ENCODE results near the gene MYOM3. TPM values are rescaled to one million over a fixed set of nuclear protein-coding genes. Genes with fewer than 3 reads are reported as not detected.

The MYOM3 gene
- total and polyA plus RNA-seq, 2 of the 13 experiments (the other 11 are each of a cell fraction or from before 2014, with no cell fraction given): 5.8 to 15.3 TPM

GRCh38 chr1:24119859-24120756, 8.2 kb upstream of the MYOM3 start (continued):
- TF ChIP-seq ARHGAP35 (CRISPR knock-in tag; IDR thresholded peaks at IDR 0.05; ENCODE audit: borderline replicate concordance) (peak; percentile 45; the same call in 1 of the 2 replicates), LCORL (IDR thresholded peaks at IDR 0.05) (no peak), LCORL (CRISPR knock-in tag; IDR thresholded peaks at IDR 0.05) (no peak), ZNF101 (CRISPR knock-in tag; IDR thresholded peaks at IDR 0.05; ENCODE audit: borderline replicate concordance, low read depth) (0 out of 2 replicates have a peak, but pooled peaks have one; percentile 47), ZNF274 (CRISPR knock-in tag; IDR thresholded peaks at IDR 0.05) (no peak; the same call in 1 of the 2 replicates), ADNP (CRISPR knock-in tag; IDR thresholded peaks at IDR 0.05) (peak; percentile 86), ZNF720 (CRISPR knock-in tag; IDR thresholded peaks at IDR 0.05) (no peak), ZNF225 (CRISPR knock-in tag; IDR thresholded peaks at IDR 0.05) (no peak; the same call in 1 of the 2 replicates), YEATS4 (CRISPR knock-in tag; IDR thresholded peaks at IDR 0.05; ENCODE audit: borderline replicate concordance) (peak; percentile 18; the same call in 1 of the 2 replicates), IRX3 (CRISPR knock-in tag; IDR thresholded peaks at IDR 0.05; ENCODE audit: borderline replicate concordance, low read depth) (no peak), ZFYVE20 (CRISPR knock-in tag; IDR thresholded peaks at IDR 0.05; ENCODE audit: borderline replicate concordance, low read depth) (no peak), SMAD1 (CRISPR knock-in tag; IDR thresholded peaks at IDR 0.05; ENCODE audit: borderline replicate concordance, low read depth) (no peak), SNAI1 (CRISPR knock-in tag; IDR thresholded peaks at IDR 0.05; ENCODE audit: borderline replicate concordance) (peak; percentile 62; the same call in 1 of the 2 replicates)
- TF ChIP-seq, protein P1, sequence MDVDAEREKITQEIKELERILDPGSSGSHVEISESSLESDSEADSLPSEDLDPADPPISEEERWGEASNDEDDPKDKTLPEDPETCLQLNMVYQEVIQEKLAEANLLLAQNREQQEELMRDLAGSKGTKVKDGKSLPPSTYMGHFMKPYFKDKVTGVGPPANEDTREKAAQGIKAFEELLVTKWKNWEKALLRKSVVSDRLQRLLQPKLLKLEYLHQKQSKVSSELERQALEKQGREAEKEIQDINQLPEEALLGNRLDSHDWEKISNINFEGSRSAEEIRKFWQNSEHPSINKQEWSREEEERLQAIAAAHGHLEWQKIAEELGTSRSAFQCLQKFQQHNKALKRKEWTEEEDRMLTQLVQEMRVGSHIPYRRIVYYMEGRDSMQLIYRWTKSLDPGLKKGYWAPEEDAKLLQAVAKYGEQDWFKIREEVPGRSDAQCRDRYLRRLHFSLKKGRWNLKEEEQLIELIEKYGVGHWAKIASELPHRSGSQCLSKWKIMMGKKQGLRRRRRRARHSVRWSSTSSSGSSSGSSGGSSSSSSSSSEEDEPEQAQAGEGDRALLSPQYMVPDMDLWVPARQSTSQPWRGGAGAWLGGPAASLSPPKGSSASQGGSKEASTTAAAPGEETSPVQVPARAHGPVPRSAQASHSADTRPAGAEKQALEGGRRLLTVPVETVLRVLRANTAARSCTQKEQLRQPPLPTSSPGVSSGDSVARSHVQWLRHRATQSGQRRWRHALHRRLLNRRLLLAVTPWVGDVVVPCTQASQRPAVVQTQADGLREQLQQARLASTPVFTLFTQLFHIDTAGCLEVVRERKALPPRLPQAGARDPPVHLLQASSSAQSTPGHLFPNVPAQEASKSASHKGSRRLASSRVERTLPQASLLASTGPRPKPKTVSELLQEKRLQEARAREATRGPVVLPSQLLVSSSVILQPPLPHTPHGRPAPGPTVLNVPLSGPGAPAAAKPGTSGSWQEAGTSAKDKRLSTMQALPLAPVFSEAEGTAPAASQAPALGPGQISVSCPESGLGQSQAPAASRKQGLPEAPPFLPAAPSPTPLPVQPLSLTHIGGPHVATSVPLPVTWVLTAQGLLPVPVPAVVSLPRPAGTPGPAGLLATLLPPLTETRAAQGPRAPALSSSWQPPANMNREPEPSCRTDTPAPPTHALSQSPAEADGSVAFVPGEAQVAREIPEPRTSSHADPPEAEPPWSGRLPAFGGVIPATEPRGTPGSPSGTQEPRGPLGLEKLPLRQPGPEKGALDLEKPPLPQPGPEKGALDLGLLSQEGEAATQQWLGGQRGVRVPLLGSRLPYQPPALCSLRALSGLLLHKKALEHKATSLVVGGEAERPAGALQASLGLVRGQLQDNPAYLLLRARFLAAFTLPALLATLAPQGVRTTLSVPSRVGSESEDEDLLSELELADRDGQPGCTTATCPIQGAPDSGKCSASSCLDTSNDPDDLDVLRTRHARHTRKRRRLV (CRISPR knock-in tag; IDR thresholded peaks at IDR 0.05): no peak
- TF ChIP-seq, protein P2, sequence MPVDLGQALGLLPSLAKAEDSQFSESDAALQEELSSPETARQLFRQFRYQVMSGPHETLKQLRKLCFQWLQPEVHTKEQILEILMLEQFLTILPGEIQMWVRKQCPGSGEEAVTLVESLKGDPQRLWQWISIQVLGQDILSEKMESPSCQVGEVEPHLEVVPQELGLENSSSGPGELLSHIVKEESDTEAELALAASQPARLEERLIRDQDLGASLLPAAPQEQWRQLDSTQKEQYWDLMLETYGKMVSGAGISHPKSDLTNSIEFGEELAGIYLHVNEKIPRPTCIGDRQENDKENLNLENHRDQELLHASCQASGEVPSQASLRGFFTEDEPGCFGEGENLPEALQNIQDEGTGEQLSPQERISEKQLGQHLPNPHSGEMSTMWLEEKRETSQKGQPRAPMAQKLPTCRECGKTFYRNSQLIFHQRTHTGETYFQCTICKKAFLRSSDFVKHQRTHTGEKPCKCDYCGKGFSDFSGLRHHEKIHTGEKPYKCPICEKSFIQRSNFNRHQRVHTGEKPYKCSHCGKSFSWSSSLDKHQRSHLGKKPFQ (CRISPR knock-in tag; IDR thresholded peaks at IDR 0.05; ENCODE audit: insufficient replicate concordance): no peak
- TF ChIP-seq, protein P3, sequence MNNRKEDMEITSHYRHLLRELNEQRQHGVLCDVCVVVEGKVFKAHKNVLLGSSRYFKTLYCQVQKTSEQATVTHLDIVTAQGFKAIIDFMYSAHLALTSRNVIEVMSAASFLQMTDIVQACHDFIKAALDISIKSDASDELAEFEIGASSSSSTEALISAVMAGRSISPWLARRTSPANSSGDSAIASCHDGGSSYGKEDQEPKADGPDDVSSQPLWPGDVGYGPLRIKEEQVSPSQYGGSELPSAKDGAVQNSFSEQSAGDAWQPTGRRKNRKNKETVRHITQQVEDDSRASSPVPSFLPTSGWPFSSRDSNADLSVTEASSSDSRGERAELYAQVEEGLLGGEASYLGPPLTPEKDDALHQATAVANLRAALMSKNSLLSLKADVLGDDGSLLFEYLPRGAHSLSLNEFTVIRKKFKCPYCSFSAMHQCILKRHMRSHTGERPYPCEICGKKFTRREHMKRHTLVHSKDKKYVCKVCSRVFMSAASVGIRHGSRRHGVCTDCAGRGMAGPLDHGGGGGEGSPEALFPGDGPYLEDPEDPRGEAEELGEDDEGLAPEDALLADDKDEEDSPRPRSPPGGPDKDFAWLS (CRISPR knock-in tag; IDR thresholded peaks at IDR 0.05; ENCODE audit: borderline replicate concordance): no peak

Measured in HepG2 (cell line).